GM20000 (cell line): ENCODE measurements around the gene KDM8.
"Not testable (repeated sequence)": the region's sequence is repeated elsewhere in the genome, so short reads cannot be mapped to it uniquely, and the experiment has no call there.

ENCODE experiments used
- DNase-seq: peaks from one replicate; pipeline ENCODE4 v3.0.0; 2012; ENCODE audit warnings: low spot score
- TF ChIP-seq, protein P1 (sequence below): IDR thresholded peaks from 2 replicates; pipeline ENCODE4 v1.5.1; 2012; ENCODE audit warnings: mild to moderate bottlenecking, control low read depth; ENCODE audit errors: extremely low read depth, missing control alignments

The KDM8 gene

DNA sequence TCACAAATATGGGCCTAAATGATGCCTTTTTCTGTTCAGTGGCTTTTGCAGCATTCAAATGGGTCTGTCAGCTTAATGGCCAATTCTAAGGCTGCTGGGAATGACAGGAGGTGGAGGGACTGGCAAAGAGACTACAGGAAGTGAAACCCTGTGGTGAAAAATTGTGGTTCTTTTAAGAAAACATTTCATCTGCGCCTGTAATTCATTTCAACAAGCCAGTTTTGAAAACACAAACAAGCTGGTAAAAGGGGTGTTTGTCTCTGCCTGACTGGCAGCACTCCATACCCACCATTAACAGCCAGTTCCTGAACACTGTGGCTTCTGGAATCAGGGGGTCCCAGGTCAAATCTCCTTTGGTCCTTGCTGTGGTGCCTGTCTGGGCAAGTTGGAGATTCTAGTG is 3.6 kb upstream of the KDM8 start:
- peak; percentile 71 for DNase-seq
- TF ChIP-seq, protein P1, sequence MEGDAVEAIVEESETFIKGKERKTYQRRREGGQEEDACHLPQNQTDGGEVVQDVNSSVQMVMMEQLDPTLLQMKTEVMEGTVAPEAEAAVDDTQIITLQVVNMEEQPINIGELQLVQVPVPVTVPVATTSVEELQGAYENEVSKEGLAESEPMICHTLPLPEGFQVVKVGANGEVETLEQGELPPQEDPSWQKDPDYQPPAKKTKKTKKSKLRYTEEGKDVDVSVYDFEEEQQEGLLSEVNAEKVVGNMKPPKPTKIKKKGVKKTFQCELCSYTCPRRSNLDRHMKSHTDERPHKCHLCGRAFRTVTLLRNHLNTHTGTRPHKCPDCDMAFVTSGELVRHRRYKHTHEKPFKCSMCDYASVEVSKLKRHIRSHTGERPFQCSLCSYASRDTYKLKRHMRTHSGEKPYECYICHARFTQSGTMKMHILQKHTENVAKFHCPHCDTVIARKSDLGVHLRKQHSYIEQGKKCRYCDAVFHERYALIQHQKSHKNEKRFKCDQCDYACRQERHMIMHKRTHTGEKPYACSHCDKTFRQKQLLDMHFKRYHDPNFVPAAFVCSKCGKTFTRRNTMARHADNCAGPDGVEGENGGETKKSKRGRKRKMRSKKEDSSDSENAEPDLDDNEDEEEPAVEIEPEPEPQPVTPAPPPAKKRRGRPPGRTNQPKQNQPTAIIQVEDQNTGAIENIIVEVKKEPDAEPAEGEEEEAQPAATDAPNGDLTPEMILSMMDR, result no peak

DNA sequence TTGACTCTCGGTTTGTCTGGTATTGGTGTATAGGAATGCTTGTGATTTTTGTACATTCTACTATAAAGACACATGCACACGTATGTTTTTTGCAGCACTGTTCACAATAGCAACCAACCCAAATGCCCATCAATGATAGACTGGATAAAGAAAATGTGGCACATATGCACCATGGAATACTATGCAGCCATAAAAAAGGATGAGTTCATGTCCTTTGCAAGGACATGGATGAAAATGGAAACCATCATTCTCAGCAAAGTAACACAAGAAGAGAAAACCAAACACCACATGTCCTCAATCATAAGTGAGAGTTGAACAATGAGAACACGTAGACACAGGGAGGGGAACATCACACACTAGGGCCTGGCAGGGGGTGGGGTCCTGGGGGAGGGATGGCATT is 2.4 kb upstream of the KDM8 start:
- DNase-seq, result not testable (repeated sequence)

DNA sequence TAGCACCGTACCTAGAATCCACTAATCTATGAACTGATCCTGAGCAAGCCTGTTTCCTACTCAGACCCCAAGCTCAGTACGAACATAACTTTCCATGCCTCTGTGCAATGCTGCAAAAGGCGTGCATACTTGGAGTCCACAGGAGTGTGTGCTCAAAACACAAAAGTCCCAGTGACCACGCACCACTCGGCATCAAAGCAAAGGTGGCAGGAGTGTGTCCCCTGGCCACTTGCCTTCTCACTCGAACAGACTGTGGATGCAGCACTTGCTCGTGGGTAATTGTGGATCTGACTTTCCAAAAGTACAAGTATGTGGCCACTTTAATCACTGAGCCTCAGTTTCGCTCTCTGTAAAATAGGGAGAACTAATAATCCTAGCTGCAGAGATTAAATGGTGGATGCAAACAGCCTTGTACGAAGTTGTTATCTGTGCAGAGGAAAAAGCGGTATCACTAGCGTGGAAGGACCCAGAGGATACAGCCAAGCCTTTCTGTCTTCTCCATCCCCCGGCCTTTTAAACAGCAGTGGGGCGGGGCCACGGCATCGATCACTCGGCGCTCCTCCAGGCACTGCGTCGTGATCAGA is 311 bp upstream of the KDM8 start:
- DNase-seq, result peak; percentile 80
- TF ChIP-seq, protein P1, result no peak

DNA sequence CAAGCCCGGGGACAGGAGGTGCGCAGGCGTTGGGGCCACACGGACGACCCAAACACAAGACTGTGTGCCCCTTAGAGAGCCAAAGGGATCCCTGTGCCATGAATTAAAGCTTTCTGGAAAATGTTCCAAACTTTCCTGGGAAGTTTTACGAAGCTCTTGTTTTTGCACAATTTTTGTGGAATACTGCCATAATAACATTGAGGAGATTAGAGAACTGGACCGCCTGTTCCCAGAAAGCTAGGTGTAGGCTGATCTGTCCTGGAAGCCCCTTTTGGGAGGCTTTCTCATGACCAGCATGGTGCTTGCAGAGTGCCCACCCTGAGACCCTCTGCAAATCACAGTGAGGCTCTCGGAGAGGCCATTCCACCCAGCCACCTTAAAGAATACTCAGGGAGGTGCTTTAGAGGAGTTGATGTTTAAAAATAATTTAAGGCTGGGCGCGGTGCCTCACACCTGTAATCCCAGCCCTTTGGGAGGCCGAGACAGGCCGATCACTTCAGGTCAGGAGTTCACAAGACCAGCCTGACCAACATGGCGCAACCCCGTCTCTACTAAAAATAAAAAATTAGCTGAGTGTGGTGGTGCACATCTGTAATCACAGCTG is 1.1 kb downstream of the KDM8 start:
- TF ChIP-seq, protein P1, result no peak
- DNase-seq, result no peak

DNA sequence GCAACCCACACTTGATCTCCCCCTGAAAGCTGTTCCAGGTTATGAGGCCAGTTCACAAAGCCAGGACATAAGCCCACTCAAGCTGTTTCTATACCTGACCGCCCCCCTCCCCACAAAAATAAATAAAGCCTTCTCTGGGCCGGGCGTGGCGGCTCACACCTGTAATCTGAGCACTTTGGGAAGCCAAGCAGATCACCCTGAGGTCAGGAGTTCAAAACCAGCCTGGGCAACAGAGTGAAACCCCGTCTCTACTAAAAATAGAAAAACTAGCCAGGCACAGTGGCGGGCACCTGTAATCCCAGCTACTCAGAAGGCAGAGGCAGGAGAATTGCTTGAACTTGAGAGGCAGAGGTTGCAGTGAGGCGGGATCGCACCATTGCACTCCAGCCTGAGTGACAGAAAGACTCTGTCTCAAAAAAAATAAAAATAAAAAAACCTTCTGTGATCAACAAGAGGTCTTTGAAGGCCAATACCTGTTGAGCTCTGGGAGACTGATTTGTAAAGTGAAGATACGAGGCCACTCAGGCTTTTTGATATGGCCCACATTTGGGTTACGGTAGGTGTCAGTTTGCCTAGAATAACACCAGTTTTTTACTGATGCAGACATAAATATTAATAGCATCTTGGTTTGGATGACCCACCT is 2.2 kb downstream of the KDM8 start:
- DNase-seq, result no peak
- TF ChIP-seq, protein P1, result no peak

DNA sequence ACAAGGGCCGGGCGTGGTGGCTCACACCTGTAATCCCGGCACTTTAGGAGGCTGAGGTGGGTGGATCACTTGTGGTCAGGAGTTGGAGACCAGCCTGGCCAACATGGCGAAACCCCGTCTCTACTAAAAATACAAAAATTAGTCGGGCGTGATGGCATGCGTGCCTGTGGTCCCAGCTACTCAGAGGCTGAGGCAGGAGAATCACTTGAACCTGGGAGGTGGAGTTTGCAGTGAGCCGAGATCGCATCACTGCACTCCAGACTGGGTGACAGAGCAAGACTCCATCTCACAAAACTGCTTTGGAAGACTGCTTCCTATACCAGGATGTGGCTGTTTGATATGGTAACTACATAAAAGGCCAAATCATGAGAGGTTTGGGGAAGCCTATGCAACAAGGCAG is 3.8 kb downstream of the KDM8 start:
- DNase-seq, result not testable (repeated sequence)

DNA sequence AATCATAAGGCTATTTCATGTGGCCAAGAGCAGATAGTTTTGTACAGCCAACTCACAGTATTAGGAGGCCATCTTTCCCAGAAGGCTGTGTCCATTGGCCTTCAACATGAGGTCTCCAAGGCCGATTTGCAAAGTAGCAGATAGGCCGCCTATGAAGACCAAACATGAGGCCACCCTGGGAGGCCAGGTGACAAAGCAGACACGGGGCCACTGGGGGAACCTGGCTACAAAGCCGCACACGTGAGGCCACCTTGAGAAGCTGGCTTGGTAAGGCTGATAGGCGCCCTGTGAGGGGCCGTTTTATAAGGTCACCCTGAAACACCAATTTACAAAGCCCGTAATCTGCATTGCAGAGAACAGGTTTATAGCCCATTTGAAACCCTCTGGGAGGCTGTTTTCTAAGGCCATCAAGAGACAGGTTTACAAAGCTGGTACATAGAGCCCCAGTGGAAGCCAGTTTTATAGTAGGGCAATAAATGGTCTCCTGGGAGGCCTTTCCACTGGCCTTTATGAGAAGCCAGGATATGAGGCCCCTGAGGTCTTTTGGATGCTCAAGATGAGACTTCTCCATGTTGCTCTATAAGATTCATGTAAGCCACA is 4.9 kb downstream of the KDM8 start:
- DNase-seq, result no peak
- TF ChIP-seq, protein P1, result no peak

DNA sequence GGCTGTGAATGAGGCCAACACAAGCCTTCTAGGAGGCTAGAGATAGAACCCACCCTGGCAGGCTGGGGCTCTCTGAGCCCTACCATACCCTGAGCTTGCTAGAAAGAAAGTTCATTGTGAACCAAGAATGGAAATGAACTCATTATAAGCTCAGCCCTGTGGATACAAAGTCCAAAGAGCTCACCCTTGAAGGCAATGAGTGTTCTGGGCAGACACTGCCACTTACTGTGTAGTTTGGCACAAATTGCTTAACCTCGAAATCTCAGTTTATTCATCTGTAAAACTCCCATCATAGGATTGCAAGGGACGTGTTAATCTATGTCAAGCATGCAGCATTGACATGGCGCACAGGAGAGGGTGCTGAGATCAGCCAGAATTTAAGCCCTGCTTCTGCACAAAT is 5.5 kb downstream of the KDM8 start:
- TF ChIP-seq, protein P1, result no peak
- DNase-seq, result no peak
